Kidney epithelial cell (primary cell): ENCODE measurements around the gene DLGAP1. TPM values are rescaled to one million over a fixed set of nuclear protein-coding genes. Genes with fewer than 3 reads are reported as not detected.

Source experiments
- DNase-seq: peaks from one replicate; pipeline ENCODE4 v3.0.0-alpha.2; 2010; ENCODE audit warnings: low read depth
- H3K27me3 ChIP-seq: 2 replicates; pipeline ENCODE4 v1.6.0; 2011; ENCODE audit warnings: low read length; ENCODE audit not compliant: control insufficient read depth, insufficient read depth
- H3K36me3 ChIP-seq: 2 replicates; pipeline ENCODE4 v1.5.1; 2011; ENCODE audit warnings: low read length; ENCODE audit not compliant: control insufficient read depth, insufficient read depth
- H3K4me3 ChIP-seq: 2 replicates; pipeline ENCODE4 v1.5.1; 2011; ENCODE audit warnings: low read depth, mild to moderate bottlenecking, control low read depth, low read length
- CTCF ChIP-seq: IDR thresholded peaks from 2 replicates; pipeline ENCODE4 v1.5.1; 2011; ENCODE audit warnings: mild to moderate bottlenecking, moderate library complexity, low read length, control low read depth, inconsistent platforms; ENCODE audit not compliant: insufficient read depth, poor library complexity, severe bottlenecking
- total RNA-seq: library from RNA; depleted of rRNA; stranded (reverse); fragments of >200 nt; gene quantifications from 2 replicates; pipeline ENCODE4 v1.2.3, GENCODE V29; 2015

The DLGAP1 gene
- total RNA-seq, 1 donor from 2014 or later: 2.6 TPM

DNA sequence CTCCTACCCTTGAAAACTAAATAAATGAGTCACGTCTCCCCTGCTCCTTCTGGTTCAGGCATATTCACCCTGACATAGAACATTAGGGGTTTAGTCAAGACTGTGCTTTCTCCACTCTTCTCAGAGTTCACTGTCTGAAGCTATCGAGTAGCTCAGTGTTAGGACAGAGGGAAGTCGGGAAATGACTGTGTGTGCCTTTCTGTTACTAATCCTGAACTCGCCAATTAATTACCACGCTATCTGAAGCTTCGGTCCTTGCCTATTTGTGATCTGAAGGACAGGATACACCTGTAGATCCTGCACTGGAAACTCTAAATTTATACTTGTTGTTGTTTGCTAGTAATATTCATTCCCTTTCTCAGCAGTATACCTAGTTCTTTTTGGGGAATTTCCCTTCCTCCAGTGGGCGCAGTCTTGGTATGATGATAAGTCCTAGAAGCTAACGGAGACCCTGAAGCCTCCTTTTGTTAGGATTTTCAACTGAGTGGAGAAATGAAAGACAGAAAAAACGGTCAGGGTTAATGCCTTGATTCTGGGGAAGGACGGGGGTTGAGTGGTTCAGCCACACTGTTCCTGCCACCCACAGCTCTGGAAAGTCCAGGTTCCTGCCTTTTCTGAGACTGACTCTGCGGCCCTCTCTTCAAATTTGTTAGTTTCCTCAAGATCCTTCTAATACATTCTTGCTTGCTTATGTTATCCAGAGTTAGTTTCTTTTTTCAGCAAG lies 218.0 kb downstream of the DLGAP1 start:
- no peak for TF ChIP-seq CTCF
- Histone ChIP-seq H3K4me3 (no peak overlapping the region), H3K36me3 (no peaks in the 10 kb centered on the region), H3K27me3 (no peaks in the 10 kb centered on the region)
- no peak for DNase-seq

DNA sequence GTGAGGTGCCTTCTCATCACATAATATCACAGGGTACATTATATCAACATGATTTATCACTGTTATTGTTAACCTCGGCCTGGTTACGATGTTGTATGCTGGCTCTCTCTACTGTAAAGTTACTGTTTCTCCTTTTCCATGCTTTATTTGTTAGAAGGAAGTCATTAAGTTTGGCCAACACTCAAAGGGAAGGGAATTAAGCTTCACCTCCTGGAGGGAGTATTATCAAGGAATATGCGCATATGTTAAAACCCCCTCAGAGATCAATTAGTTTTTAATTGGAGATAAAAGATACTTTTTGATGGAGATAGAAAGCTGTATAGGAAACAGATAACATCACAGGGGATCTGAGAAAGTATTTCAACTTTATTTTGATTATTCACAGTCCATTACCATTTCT lies 221.6 kb downstream of the DLGAP1 start:
- no peak for DNase-seq
- no peaks in the 10 kb centered on the region for H3K27me3 ChIP-seq
- no peak overlapping the region for H3K4me3 ChIP-seq
- H3K36me3 ChIP-seq: no peaks in the 10 kb centered on the region
- TF ChIP-seq CTCF: no peak

DNA sequence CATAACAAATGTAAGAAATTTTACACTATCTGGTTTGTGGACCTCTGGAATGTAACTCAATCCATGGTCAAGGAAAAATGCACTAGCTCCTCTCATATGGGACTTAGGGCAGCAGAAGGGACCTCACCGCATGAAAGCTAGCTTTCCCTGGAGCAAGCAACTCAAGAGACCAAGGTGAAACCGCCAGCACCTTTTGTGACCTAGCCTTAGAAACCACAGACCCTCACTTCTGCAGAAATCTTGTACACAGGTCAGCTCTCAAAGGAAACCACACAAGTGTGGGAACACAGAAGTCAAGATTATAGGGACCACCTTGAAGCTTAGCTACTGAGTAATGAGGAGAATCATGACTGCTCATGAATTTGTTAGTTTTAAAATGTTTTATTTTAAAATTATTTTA lies 222.5 kb downstream of the DLGAP1 start:
- Histone ChIP-seq H3K36me3 (no peaks in the 10 kb centered on the region), H3K4me3 (no peak overlapping the region), H3K27me3 (no peaks in the 10 kb centered on the region)
- no peak for DNase-seq
- TF ChIP-seq CTCF: no peak

DNA sequence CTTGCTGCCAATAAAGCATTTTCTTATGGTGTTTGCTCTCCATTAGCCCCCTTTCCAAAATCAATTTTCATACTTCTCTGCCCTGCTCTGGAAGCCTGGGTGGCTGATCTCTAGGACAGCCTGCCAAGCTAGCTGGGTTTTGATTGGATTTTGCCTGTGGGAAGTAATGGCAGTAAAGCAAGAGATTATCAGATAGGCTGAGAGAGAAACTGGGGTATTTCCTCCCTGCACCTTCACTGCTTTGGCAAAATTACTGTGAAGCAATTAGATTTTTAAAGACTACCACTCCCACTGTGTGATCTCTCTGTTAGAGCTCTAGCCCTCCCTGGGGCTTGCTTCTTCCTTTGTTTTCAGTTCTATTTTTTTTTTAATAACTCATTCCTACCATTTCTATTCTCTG lies 223.8 kb downstream of the DLGAP1 start:
- no peak overlapping the region for H3K4me3 ChIP-seq
- TF ChIP-seq CTCF: no peak
- no peaks in the 10 kb centered on the region for H3K36me3 ChIP-seq
- no peaks in the 10 kb centered on the region for H3K27me3 ChIP-seq
- no peak for DNase-seq

DNA sequence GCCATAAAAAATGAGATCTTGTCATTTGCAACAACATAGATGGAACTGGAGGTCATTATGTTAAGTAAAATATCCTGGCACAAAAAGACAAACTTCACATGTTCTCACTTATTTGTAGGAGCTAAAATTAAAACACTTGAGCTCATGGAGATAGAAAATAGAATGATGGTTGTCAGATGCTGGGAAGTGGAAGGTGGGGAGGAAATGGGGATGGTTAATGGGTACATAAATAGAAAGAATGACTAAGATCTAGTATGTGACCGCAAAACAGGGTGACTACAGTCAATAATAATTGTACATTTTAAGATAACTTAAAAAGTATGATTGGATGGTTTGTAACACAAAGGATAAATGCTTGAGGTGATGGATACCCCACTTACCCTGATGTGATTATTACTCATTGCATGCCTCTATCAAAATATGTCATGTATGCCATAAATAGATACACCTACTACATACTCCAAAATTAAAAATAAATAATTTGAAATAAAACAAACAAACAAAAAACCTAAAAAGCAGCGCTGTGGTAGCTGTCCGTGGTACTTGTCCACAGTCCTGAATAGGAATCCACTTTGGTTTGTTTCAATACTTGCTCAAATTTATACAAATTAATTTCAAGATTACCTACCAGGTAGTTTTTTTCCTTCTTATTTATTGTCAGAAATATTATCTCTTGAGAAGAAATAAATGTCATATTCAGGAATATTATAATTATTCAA lies 224.5 kb downstream of the DLGAP1 start:
- Histone ChIP-seq H3K4me3 (no peak overlapping the region), H3K36me3 (no peaks in the 10 kb centered on the region), H3K27me3 (no peaks in the 10 kb centered on the region)
- no peak for TF ChIP-seq CTCF
- no peak for DNase-seq
